ENCODE measurements around the gene SUMO3.
A peak's percentile ranks its signal among the peaks of the same experiment; 100 is the strongest.

Gene SUMO3

DNA sequence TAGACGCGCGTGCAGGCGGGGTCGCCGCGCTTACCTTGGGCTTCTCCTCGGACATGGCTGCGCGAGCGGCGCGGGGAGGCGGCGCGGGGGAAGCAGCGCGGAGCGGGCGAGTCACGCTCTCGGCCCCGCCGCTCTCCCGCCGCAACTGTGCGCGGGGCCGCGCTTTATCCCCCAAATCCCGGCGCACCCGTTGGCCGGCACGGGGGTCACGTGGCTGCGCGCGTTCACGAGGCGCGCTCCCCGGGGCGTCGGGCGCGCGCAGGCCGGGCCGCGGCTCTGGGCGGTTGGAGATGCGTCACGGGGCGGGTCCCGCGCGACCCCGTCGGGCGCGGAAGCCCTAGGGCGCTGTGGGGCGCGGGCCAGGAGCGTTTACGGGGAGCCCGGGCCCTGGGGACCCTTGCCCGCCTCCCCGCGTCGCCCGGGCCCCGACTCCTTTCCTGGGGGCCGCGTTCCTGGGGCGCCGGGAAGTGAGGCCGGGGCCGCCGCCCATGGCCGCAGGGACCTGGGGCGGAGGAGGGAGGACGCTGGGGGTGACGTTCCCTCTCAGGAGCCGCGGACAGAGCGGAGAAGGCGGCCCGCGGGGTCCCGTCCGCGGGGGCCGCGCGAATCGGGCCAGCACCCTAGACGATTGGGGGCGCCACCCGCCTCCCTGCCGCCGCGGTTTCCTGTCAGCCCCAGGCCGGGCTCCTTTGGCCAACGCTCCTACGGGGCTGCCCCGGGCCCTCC is at the start of gene SUMO3:
TSS of gene SUMO3 (minus strand) at position 149 of the 726 bp plus-strand sequence. CDS start at position 55, 94 bp downstream.
- peaks cover 38% of the 10 kb centered on the region for H3K36me3 Mint-ChIP-seq (ENCODE audit: low read depth)
- peaks cover 26% of the 10 kb centered on the region for H3K9me3 Mint-ChIP-seq
- H3K4me3 Mint-ChIP-seq, result peak within 1 kb of the TSS; percentile 77
- H3K27ac Mint-ChIP-seq, result peak within 1 kb of the TSS; percentile 77
- intact Hi-C loops (cut with micrococcal nuclease), result loop anchor here (1.0 kb wide), 2 partner anchors 17 to 55 kb away; partner anchors contain the start of genes PTTG1IP and UBE2G2
- peaks cover 13% of the 10 kb centered on the region for H3K27me3 Mint-ChIP-seq
- peaks cover 36% of the 10 kb centered on the region for H3K4me1 Mint-ChIP-seq (ENCODE audit: low read depth)

DNA sequence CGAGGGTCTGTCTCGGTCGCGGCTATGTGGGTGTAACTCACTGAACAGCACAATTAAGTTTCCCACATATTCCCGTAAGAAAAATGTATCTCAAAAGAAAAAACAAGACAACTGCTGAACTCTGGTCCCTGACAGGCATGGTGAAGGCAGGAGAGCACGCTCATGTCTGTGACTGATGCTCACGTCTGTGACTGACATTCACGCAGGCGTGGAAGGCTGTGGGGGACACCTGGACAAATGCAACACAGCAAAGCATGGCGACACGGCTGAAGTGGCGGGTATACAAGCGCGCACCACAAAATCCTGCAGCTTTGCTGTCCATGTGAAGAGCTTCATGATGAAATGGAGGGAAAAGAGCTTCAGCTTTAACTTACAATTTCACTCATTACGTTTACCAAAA is 49.6 kb upstream of the SUMO3 start:
- Mint-ChIP-seq H3K36me3 (ENCODE audit: low read depth) (peaks cover 80% of the 10 kb centered on the region), H3K4me3 (no peak overlapping the region), H3K9me3 (no peaks in the 10 kb centered on the region)

DNA sequence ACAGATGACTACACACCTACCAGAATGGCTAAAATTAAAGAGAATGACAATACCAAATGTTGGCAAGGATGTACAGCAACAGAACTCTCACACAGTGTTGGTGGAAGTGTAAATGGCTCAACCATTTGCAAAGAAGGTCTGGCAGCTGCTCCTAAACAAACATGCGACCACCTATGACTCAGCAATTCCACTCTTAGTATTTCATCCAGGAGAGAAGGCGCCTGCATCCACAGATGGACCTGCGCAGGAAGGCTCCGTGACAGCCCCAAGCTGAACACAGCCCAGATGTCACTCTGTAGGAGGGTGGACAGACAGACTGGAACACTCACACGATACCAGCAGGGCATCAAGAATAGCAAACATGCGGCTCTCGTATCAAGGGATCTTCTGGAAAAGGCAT is 48.9 kb upstream of the SUMO3 start:
- Mint-ChIP-seq H3K4me3 (no peak overlapping the region), H3K36me3 (ENCODE audit: low read depth) (peaks cover 80% of the 10 kb centered on the region), H3K4me1 (ENCODE audit: low read depth) (peaks cover 90% of the 10 kb centered on the region), H3K9me3 (no peaks in the 10 kb centered on the region), H3K27ac (peak overlapping the region; percentile 72), H3K27me3 (no peaks in the 10 kb centered on the region)
- intact Hi-C loops (cut with micrococcal nuclease), result no loop called here

More for the DNA sequence above, 49.6 kb upstream of the SUMO3 start:
- intact Hi-C loops (cut with micrococcal nuclease), result no loop called here
- Mint-ChIP-seq H3K27me3 (no peaks in the 10 kb centered on the region), H3K4me1 (ENCODE audit: low read depth) (peaks cover 92% of the 10 kb centered on the region), H3K27ac (no peak overlapping the region)

DNA sequence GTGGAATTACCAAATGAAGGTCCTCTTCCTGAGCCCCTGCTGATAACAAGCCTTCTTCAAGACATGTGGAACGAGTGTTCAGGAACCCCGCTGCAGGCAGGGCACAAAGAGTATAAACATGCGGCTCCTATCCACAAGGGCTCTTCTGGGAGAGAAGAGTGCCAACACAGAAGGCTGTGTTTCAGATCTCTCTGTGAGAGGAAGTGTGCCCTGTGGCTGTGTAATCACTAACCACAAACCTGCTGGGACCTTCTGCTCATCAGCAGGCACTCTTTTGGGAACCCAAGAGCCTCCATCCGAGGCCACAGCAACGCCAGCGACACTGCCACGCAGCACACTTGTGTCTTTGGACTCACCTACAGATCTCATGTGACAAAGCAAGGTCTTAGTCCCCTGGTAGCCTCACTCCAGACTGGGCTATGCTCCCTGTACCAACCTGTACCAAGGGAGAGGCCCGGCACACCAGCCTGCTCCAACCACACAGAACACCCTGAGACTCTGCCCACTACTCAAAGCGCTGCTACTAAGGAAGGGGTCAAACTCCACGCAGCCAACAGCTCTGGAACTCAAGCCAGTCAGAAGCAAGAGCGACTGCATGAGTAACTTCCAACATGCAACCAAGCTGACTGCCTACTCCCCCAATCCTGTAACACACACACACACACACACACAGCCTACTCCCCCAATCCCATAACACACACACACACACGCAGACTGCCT is 47.9 kb upstream of the SUMO3 start:
- no peaks in the 10 kb centered on the region for H3K27me3 Mint-ChIP-seq
- peak overlapping the region; percentile 35 for H3K4me3 Mint-ChIP-seq

DNA sequence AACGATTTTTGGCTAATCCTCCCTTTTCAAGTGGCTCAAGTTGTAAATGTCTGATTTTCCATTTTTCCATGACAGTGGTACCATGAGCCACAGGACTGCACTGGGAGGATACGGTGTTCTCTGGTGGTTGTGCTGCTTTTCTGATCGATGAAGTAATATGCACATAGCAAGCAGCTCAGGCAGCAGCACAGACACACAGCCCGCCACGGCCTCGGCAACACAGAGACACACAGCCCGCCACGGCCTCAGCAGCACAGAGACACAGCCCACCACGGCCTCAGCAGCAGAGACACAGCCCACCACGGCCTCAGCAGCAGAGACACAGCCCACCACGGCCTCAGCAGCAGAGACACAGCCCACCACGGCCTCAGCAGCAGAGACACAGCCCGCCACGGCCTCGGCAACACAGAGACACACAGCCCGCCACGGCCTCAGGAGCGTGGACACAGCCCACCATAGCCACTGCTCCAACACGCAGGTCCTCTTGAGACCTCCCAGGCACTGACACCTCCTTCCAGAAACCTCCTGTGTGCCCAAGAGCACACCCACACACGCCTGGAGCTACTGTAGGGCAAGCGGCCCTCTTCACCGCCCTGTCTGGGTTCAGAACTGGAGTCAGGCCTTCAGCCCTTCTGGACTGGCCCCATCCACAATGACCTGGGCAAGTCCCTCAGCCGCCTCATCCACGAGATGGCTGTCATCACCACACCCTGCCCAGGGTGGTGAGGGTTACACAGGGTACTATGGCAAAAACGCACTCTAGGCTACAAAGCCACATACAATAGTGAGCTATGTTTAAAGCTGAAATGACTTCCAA is 45.2 kb upstream of the SUMO3 start:
- intact Hi-C loops (cut with micrococcal nuclease), result no loop called here
- H3K9me3 Mint-ChIP-seq, result no peaks in the 10 kb centered on the region
- H3K4me1 Mint-ChIP-seq (ENCODE audit: low read depth), result peaks cover 80% of the 10 kb centered on the region
- peak overlapping the region; percentile 31 for H3K27ac Mint-ChIP-seq
- no peak overlapping the region for H3K4me3 Mint-ChIP-seq
- no peaks in the 10 kb centered on the region for H3K27me3 Mint-ChIP-seq
- peaks cover 96% of the 10 kb centered on the region for H3K36me3 Mint-ChIP-seq (ENCODE audit: low read depth)

More for the DNA sequence above, 47.9 kb upstream of the SUMO3 start:
- Mint-ChIP-seq H3K27ac (peak overlapping the region; percentile 72), H3K9me3 (no peaks in the 10 kb centered on the region), H3K4me1 (ENCODE audit: low read depth) (peaks cover 90% of the 10 kb centered on the region), H3K36me3 (ENCODE audit: low read depth) (peaks cover 86% of the 10 kb centered on the region)
- intact Hi-C loops (cut with micrococcal nuclease), result no loop called here

DNA sequence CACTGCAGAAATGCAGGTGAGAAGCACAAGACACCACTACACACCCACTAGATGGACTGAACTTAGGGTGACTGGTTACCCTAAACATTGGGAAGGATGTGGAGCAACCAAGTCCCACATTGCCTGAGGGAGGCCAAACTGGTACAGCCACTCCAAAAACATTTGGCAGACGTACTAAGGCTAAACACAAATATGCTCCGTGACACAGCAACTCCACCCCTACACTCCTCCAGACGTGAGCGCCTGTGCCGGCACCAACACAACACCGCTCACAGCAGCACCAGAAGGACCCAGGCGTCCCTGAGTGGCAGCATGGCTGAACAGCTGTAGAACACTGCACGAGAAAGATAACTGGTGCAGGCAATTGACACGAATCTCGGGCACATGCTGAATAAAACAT is 40.9 kb upstream of the SUMO3 start:
- intact Hi-C loops (cut with micrococcal nuclease), result no loop called here
- no peaks in the 10 kb centered on the region for H3K27me3 Mint-ChIP-seq
- H3K4me3 Mint-ChIP-seq, result no peak overlapping the region
- H3K9me3 Mint-ChIP-seq, result no peaks in the 10 kb centered on the region
- H3K27ac Mint-ChIP-seq, result no peak overlapping the region
- peaks cover 64% of the 10 kb centered on the region for H3K4me1 Mint-ChIP-seq (ENCODE audit: low read depth)
- peaks cover 100% of the 10 kb centered on the region for H3K36me3 Mint-ChIP-seq (ENCODE audit: low read depth)

DNA sequence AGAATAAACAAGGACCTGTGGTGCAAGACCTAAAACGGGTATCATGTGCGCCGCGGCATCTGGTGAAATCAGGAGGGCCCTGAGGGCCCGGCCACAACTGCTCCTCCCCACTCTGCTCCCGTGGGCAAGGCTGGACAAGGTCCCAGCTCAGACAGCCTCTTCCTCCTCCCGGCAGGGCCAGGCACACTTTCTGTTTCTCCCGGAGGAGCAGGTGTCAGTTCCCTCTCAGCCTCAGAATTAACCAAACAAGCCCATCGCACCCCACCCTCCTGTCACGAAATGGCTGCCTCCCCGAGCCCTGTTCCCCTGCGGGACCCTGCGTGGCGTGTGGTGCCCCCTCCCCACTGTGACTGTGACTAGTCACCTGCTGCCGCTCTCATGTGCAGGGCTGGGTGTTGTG is 40.4 kb upstream of the SUMO3 start:
- Mint-ChIP-seq H3K27ac (no peak overlapping the region), H3K36me3 (ENCODE audit: low read depth) (peaks cover 100% of the 10 kb centered on the region), H3K4me1 (ENCODE audit: low read depth) (peaks cover 64% of the 10 kb centered on the region), H3K9me3 (no peaks in the 10 kb centered on the region), H3K27me3 (no peaks in the 10 kb centered on the region), H3K4me3 (no peak overlapping the region)
- intact Hi-C loops (cut with micrococcal nuclease), result no loop called here

DNA sequence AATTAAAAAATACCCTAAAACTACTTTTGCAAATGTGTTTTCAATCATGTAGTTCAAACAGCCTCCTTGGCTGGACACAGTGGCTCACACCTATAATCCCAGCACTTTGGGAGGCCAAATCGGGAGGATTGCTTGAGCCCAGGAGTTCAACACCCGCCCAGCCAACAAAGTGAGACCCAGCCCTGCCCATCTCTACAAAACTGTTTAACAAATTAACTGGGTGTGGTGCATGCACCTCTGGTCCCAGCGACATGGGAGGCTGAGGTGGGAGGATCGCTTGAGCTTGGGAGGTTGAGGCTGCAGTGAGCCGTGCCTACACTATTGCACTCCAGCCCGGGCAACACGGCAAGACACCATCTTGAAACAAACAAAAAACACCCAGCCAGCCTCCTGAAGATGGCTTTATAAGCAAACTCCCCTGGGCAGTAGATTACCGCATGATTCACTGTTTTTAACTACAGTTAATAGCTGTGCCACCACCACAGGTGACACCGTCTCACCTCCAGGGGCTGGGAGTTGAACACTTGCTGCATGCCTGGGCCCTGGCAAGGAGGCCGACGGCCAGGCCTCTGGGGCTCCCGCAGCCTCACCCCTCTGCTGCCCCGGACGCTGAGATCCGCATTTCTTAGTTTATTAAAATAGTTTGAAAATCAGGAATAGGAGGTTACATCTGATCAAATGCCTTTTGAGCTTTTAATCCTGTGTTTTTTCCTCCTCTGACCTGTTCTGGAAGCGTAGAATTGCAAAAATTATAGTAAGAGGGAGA is 39.4 kb upstream of the SUMO3 start:
- no peak overlapping the region for H3K27ac Mint-ChIP-seq
- no peaks in the 10 kb centered on the region for H3K27me3 Mint-ChIP-seq
- H3K36me3 Mint-ChIP-seq (ENCODE audit: low read depth), result peaks cover 100% of the 10 kb centered on the region
- no peaks in the 10 kb centered on the region for H3K9me3 Mint-ChIP-seq
- H3K4me3 Mint-ChIP-seq, result no peak overlapping the region
- intact Hi-C loops (cut with micrococcal nuclease), result no loop called here
- peaks cover 61% of the 10 kb centered on the region for H3K4me1 Mint-ChIP-seq (ENCODE audit: low read depth)

DNA sequence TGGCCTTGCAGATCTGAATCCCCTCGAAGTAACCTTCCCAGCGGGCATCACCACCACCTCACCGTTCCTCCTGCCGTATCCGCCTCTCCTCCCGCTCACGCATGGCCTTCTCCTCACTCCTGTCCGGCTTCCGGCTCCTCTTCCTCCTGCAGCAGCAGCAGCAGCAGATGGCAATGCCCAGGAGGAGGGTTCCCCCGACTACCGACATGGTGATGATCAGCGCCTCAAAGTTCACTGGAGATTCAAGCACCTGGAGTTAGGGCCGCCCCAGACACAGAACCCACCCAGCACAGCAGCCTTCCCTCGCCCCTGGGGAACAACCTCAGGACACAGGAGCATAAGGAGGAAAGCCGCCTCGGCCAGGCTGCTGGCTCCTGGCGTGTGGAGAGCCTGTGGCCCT is 38.3 kb upstream of the SUMO3 start:
- Mint-ChIP-seq H3K4me3 (no peak overlapping the region), H3K36me3 (ENCODE audit: low read depth) (peaks cover 100% of the 10 kb centered on the region), H3K4me1 (ENCODE audit: low read depth) (peaks cover 59% of the 10 kb centered on the region), H3K27ac (no peak overlapping the region), H3K9me3 (no peaks in the 10 kb centered on the region), H3K27me3 (no peaks in the 10 kb centered on the region)
- intact Hi-C loops (cut with micrococcal nuclease), result no loop called here

DNA sequence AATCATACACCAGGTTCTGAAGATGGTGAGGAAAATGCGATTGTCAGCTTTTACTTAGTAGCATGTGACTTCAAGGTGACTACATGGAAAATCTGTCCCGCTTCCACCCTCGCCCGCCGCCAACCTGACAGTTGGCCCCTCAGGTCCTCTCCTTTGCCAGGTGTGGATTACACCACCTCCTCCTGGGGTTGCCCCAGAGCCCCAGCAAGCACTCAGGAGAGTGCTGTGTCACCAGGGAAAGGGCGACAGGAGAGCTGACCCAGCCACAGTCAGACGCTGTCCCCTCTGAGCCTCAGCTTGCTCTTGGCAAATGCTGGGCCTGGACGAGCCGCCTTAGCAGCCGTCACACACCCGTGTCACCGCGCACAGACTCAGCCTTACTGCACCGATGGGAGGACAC is 37.7 kb upstream of the SUMO3 start:
- Mint-ChIP-seq H3K36me3 (ENCODE audit: low read depth) (peaks cover 100% of the 10 kb centered on the region), H3K4me1 (ENCODE audit: low read depth) (peaks cover 59% of the 10 kb centered on the region), H3K27ac (no peak overlapping the region), H3K27me3 (no peaks in the 10 kb centered on the region), H3K4me3 (no peak overlapping the region), H3K9me3 (no peaks in the 10 kb centered on the region)
- intact Hi-C loops (cut with micrococcal nuclease), result no loop called here

DNA sequence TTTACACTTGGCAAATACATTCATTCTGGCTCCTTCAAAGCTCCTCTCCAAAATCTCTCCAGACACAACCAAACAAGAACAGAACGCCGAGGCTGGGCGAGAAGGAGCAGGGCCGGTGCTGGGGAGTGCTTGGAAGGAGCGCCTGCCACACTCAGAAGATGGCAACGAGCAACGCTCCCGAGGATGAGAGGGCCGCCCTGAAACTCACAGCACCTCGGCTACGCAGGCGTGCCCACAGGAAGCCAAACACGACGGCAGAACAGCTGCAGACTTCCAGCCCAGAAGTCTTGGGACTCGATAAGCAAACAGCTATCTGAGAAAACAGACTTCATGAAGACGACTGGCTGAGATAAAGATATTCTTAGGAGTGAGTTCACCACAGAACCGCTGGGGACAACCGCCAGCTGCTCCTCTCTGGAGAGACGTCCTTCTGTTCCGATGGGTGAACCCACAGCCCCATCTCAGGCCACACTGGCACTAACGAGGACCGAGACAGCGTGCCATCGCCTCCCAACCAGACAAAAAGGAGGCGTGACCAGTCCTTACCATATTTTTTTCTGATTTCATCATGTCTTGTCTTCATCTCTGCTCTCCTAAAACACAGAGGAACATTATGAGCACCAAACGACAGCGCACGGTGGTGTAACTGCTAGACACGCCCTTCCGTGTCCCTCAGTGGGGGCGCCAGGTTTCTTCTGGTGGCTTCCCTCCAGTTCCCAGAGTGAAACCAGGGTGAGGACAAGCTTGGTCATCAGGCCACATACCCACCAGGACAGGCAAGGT is 37.0 kb upstream of the SUMO3 start:
- Mint-ChIP-seq H3K36me3 (ENCODE audit: low read depth) (peaks cover 100% of the 10 kb centered on the region), H3K9me3 (no peaks in the 10 kb centered on the region), H3K4me1 (ENCODE audit: low read depth) (peaks cover 62% of the 10 kb centered on the region), H3K27ac (no peak overlapping the region), H3K27me3 (no peaks in the 10 kb centered on the region), H3K4me3 (no peak overlapping the region)
- intact Hi-C loops (cut with micrococcal nuclease), result no loop called here

DNA sequence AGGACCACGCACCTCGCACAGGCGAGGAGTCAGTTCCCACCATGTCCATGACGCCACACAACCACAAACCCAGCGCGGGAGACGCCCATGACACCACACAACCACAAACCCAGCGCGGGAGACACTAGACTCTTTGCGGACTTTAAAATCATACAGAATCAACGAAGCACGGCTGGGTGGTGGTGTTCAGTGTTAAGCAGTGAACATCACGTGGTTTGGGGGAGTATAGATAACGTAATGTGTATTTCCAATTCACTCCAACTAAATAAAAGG is 36.5 kb upstream of the SUMO3 start:
- no peak overlapping the region for H3K27ac Mint-ChIP-seq
- intact Hi-C loops (cut with micrococcal nuclease), result no loop called here
- peaks cover 100% of the 10 kb centered on the region for H3K36me3 Mint-ChIP-seq (ENCODE audit: low read depth)
- H3K27me3 Mint-ChIP-seq, result no peaks in the 10 kb centered on the region
- no peak overlapping the region for H3K4me3 Mint-ChIP-seq
- no peaks in the 10 kb centered on the region for H3K9me3 Mint-ChIP-seq
- H3K4me1 Mint-ChIP-seq (ENCODE audit: low read depth), result peaks cover 63% of the 10 kb centered on the region
